Measurements from ENCODE around the gene NSMCE1. TPM values are rescaled to one million over a fixed set of nuclear protein-coding genes. Genes with fewer than 3 reads are reported as not detected.

Gene NSMCE1
- total RNA-seq, 4 donors from 2014 or later: 3.2 to 43.6 (median 35.6) TPM

DNA sequence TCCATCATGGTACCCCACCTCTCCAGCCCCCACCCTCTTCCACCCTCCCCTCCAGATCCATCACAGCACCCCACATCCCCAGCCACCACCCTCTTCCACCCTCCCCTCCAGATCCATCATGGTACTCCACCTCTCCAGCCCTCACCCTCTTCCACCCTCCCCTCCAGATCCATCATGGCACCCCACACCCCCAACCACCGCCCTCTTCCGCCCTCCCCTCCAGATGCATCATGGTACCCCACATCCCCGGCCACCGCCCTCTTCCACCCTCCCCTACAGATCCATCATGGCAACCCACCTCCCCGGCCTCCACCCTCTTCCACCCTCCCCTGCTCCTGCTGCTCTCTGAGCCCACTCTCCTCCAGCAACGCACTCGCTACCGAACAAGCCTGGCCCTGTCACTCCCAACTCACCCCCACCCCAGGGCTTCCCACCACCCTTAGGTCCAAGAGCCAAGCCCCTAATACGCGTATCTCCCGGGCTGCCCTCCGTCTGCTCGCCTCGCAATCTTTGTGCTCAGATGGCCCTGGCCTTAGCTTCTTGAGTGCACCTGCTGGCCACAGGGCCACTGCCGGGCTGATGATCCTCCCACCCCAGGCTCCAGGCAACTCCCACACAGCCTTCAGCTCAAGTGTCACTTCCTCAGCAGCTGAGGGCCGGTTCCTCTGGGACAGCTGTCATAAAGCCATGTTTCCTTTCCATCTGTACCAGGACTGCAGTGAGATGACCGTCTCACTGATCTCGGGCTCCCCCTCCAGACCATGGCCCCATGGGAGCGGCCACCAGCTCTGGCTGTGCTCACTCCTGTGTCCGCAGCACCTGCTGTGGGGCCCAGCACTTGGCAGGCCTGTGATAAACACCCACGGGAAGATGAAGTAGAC lies 39.7 kb downstream of the NSMCE1 start:
- H3K27ac ChIP-seq: no peak overlapping the region
- H3K4me1 ChIP-seq: no peaks in the 10 kb centered on the region
- intact Hi-C loops (cut with DNase I; ENCODE audit: low total_unique reads): no loop called here

DNA sequence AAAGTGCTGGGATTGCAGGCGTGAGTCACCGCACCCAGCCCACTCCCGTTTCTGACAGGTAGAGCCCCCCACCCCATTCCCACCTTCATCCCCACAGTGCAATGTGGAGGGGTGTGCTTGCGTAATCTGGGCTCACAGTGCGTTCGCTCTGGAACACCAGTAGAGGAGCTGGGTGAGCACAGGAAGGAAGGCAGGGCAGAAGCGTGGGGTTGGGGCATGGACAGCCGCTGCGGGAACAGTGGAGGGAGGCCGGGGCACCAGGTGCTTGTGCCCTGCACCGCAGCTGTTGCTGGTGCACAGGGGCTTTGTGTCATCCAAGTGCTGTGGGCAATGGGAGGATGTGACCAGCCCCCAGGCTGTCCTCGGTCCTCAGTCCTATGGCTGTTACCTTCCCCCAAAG lies 40.5 kb downstream of the NSMCE1 start:
- H3K27ac ChIP-seq: no peak overlapping the region
- TF ChIP-seq, protein P1, sequence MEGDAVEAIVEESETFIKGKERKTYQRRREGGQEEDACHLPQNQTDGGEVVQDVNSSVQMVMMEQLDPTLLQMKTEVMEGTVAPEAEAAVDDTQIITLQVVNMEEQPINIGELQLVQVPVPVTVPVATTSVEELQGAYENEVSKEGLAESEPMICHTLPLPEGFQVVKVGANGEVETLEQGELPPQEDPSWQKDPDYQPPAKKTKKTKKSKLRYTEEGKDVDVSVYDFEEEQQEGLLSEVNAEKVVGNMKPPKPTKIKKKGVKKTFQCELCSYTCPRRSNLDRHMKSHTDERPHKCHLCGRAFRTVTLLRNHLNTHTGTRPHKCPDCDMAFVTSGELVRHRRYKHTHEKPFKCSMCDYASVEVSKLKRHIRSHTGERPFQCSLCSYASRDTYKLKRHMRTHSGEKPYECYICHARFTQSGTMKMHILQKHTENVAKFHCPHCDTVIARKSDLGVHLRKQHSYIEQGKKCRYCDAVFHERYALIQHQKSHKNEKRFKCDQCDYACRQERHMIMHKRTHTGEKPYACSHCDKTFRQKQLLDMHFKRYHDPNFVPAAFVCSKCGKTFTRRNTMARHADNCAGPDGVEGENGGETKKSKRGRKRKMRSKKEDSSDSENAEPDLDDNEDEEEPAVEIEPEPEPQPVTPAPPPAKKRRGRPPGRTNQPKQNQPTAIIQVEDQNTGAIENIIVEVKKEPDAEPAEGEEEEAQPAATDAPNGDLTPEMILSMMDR (IDR thresholded peaks at IDR 0.05): no peak
- no peak for TF ChIP-seq POLR2A (IDR thresholded peaks at IDR 0.05)
- DNase-seq: no peak
- intact Hi-C loops (cut with DNase I; ENCODE audit: low total_unique reads): no loop called here
- H3K36me3 ChIP-seq: no peaks in the 10 kb centered on the region
- H3K4me1 ChIP-seq: peaks cover 0 to 4% of the 10 kb centered on the region in 2 donors
- H3K9me3 ChIP-seq: no peaks in the 10 kb centered on the region
- H3K4me3 ChIP-seq: no peak overlapping the region
- no peaks in the 10 kb centered on the region for H3K27me3 ChIP-seq

More for the DNA sequence above, 39.7 kb downstream of the NSMCE1 start:
- H3K36me3 ChIP-seq: no peaks in the 10 kb centered on the region
- TF ChIP-seq, protein P1 (IDR thresholded peaks at IDR 0.05): no peak
- TF ChIP-seq POLR2A (IDR thresholded peaks at IDR 0.05): no peak
- H3K9me3 ChIP-seq: no peaks in the 10 kb centered on the region
- no peak for DNase-seq
- no peaks in the 10 kb centered on the region for H3K27me3 ChIP-seq
- no peak overlapping the region for H3K4me3 ChIP-seq

DNA sequence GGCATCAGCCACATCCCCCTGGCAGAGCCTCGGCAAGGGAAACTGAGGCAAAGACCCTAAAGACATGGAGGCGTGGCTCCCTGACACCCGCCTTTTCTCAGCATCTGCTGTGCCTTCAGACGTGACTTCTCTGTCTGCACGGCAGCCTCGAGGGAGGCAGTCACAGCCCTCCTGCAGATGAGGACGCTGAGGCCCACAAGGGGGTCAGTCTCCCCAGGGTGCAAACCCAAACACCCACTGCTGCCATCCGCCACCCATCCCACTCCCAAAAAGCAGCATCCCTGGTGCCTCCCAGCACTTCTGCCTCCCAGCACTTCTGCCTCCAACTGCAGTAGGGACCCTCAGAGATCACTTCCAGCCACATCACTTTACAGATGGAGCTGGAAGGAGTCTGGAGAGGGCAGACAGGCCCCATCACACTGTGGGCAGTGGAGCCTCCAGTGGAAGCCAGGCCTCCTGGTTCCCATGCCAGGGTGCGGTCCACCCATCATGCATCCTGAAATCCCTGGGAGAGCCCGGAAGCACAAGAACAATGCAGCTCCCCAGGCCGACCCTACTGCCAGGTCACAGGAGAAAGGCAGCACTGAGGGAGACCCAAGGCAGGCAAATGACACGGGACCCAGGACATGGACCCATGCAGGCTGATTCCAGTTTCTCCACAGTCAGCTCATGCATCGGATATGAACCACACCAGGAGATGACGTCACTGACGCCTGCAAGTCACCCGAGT lies 41.4 kb downstream of the NSMCE1 start:
- H3K27me3 ChIP-seq: no peaks in the 10 kb centered on the region
- intact Hi-C loops (cut with DNase I; ENCODE audit: low total_unique reads): no loop called here
- no peaks in the 10 kb centered on the region for H3K36me3 ChIP-seq
- no peak for DNase-seq
- H3K27ac ChIP-seq: no peak overlapping the region
- no peaks in the 10 kb centered on the region for H3K9me3 ChIP-seq
- H3K4me3 ChIP-seq: no peak overlapping the region
- TF ChIP-seq POLR2A (IDR thresholded peaks at IDR 0.05): no peak
- TF ChIP-seq, protein P1 (IDR thresholded peaks at IDR 0.05): no peak
- H3K4me1 ChIP-seq: peaks cover 0 to 7% of the 10 kb centered on the region in 2 donors

DNA sequence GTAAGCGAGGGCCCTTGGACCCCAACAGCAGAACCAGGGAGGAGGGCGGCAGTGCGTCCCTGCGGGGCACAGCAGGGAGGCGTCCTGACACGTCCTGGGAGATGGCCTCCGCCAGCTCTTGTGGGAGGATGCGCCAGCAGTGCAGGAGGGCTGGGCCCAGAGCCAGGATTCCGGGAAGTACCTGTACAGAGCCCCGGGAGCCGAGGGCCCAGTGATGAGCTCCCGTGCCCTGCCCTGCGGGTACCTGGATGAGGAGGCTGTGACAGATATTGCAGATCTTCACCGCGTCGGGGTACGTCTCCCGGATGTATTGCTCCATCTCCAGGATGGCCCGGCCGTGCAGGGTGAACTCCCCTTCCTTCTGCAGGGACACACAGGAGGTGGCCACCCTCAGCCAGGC lies 42.1 kb downstream of the NSMCE1 start:
- intact Hi-C loops (cut with DNase I; ENCODE audit: low total_unique reads): no loop called here
- Histone ChIP-seq H3K4me1 (peaks cover 0 to 7% of the 10 kb centered on the region in 2 donors), H3K4me3 (no peak overlapping the region), H3K27ac (no peak overlapping the region), H3K27me3 (no peaks in the 10 kb centered on the region), H3K36me3 (no peaks in the 10 kb centered on the region), H3K9me3 (no peaks in the 10 kb centered on the region)
- DNase-seq: no peak
- TF ChIP-seq, protein P1 (IDR thresholded peaks at IDR 0.05): no peak
- TF ChIP-seq POLR2A (IDR thresholded peaks at IDR 0.05): no peak
